GM08714 (cell line): ENCODE results near the gene CDC14A.

Experiments
- H3K4me3 ChIP-seq: fragments of 200-500 bp; sonication (Bioruptor generic); 2 replicates; pipeline ENCODE4 v1.5.1; 2014; ENCODE audit warnings: mild to moderate bottlenecking, low read length, inconsistent platforms
- ZNF274 ChIP-seq: IDR thresholded peaks from 2 replicates; pipeline ENCODE4 v1.6.1; 2012; ENCODE audit warnings: mild to moderate bottlenecking, low read depth, low read length

Gene CDC14A

GRCh38 chr1:100478816-100479215, 126.5 kb downstream of the CDC14A start:
- H3K4me3 ChIP-seq: no peak overlapping the region

DNA sequence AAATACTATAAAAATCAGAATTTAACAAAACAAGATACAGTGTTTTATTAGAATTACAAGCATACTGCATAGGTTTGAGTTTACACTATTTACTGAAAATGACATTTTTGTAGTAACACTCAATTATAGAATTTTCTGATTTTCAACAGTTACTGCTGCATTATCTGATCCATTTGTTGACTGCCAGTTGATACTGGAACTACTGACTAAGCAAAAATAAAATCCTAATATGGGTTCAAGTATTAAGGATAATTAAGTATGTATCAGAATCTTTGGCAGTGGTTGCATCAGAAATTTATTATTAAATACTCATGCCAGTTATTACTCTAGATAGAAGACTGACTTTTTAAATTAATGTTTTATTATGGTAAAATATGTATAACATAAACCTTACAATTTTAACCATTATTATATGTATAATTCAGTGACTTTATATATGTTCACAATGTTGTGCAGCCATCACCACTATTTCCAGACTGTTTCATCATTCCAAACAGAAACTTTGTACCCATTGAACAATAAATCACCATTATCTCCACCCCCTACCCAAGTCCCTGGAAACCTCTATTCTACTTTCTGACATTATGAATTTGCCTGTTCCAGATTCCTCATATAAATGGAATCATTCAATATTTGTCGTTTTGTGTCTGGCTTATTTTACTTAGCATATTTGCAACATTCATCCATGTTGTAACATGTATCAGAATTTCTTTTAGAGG, 127.5 kb downstream of the CDC14A start:
- no peak for TF ChIP-seq ZNF274
- no peak overlapping the region for H3K4me3 ChIP-seq

More at GRCh38 chr1:100478816-100479215, 126.5 kb downstream of the CDC14A start:
- TF ChIP-seq ZNF274: no peak

DNA sequence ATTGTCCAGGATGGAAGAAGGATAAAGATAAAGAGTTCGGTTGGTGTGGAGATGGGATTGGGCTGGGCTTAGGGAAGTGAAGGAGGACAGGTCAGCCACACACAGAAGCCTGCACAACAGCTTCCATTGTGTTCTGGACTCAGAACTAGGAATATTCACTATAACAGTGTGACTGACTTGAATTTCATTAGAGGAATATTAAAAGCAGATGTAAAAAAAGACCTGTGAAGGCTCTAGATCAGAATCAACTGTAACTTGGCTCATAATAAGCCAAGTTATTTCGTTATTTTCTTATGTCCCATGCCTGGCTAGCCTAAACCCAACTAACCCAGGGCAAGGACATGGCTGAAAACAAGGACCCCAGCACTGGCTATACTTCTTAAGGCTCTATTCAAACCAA, 129.0 kb downstream of the CDC14A start:
- H3K4me3 ChIP-seq: no peak overlapping the region
- TF ChIP-seq ZNF274: no peak

DNA sequence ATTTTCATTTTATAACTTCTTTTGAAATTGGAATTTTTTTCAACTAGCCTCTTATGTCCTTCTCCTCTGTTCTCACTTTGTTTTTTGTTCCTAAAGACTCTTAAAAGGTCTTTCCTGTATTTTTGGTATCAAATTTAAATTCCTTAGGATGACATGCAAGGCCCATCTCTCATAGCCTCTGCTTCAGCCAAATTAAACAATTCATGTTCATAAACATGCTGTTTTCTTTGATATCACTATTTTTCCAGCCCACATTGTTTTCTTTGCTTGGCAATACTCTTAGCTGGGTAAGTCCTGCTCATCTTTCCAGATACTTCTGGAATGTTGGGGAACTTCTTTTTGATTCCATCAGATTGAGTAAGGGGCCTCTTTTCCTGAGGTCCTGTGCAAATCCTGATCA, 129.9 kb downstream of the CDC14A start:
- TF ChIP-seq ZNF274: no peak
- H3K4me3 ChIP-seq: no peak overlapping the region

GRCh38 chr1:100482748-100483147, 130.4 kb downstream of the CDC14A start:
- TF ChIP-seq ZNF274: no peak
- H3K4me3 ChIP-seq: no peak overlapping the region

DNA sequence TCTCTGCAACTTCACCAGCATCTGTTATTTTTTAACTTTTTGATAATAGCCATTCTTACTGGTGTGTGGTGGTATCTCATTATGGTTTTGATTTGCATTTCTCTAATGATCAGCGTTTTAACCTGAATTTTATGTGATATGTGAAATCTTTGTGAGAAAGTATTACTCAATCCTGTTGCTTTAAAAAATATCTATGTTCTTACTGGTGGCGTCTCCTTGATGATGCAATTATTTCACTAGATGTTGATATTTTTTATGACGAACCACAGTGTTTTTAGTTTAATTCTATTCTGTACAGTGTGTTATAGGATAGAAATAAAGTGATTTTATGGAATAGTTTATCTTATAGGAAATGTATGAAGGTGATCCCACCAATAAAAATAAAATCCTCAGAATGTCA, 130.9 kb downstream of the CDC14A start:
- no peak overlapping the region for H3K4me3 ChIP-seq
- TF ChIP-seq ZNF274: no peak

GRCh38 chr1:100485855-100486258, 133.6 kb downstream of the CDC14A start:
- TF ChIP-seq ZNF274: no peak
- H3K4me3 ChIP-seq: no peak overlapping the region

- TF ChIP-seq ZNF274: no peak
- no peak overlapping the region for H3K4me3 ChIP-seq
Observed at GRCh38 chr1:100494393-100495084, 142.2 kb downstream of the CDC14A start.

DNA sequence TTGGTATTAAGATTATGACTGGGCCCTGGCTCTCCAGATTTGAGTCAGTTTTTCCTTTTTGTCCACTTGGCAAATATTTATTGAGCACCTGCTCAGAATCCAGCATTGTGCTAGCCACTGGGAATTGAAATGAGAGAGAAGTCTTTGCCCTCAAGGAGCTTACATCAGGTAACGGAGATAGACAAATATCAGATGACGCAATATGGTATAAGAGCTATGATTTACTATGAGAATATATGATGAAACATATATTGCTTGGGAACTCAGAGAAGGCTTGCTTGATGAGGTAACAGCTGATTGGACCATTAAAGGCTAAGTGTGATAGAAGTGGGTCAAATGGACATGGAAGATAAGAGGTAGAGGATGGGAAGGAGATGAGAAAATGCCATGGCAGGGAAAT, 144.6 kb downstream of the CDC14A start:
- no peak overlapping the region for H3K4me3 ChIP-seq
- TF ChIP-seq ZNF274: no peak

- no peak overlapping the region for H3K4me3 ChIP-seq
- TF ChIP-seq ZNF274: no peak
Observed at GRCh38 chr1:100497796-100498195, 145.5 kb downstream of the CDC14A start.

GRCh38 chr1:100499194-100499811, 147.0 kb downstream of the CDC14A start:
- TF ChIP-seq ZNF274: no peak
- H3K4me3 ChIP-seq: no peak overlapping the region

DNA sequence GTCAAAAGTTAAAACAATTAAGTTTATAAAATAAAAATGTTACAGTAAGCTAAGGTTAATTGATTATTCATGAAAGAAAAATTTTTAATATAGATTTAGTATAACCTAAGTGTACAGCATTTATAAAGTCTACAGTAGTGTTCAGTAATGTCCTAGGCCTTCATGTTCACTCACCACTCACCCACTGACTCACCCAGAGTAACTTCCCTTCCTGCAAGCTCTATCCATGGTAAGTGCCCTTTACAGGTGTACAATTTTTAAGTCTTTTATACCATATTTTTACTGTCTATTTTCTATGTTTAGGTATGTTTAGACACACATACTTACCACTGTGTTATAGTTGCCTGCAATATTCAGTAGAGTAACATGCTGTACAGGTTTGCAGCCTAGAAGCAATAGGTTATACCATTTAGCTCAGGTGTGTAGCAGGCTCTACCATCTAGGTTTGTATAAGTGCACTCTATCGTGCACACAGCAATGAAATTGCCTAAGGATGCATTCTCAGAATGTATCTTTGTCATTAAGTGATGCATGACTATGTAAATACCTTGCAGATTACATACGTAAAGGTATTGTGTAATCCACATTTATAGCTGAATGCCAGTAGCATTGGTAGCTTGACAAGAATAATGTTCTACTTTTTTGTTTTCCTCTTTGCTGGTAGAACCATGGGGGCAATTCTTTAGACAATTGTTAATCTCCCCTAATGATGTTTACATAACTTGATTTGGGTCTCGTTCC, 149.9 kb downstream of the CDC14A start:
- TF ChIP-seq ZNF274: no peak
- no peak overlapping the region for H3K4me3 ChIP-seq

DNA sequence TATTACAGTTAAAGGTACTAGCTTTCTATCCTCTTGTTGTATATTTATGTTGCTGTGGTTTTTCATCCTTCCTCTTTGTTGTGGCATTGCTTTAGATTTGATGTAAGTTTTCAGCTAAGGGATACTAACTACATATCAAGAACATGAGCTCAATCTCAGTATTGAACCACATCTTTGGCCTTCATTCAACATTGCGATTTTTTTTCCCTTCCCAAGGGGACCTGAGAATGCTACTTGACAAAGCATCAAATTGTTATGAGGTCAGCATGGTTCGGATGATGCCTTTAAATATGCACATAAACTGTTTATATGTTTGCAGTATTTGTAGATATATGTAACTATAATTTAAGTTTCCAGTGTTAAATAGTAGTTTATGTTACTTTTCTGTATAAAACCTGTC, 153.9 kb downstream of the CDC14A start:
- no peak overlapping the region for H3K4me3 ChIP-seq
- TF ChIP-seq ZNF274: no peak

GRCh38 chr1:100510451-100510850, 158.1 kb downstream of the CDC14A start:
- no peak overlapping the region for H3K4me3 ChIP-seq
- TF ChIP-seq ZNF274: no peak
